ENCODE results near the gene SPTBN1. TPM values are rescaled to one million over a fixed set of nuclear protein-coding genes. Genes with fewer than 3 reads are reported as not detected.
A peak's percentile ranks its signal among the peaks of the same experiment; 100 is the strongest.

The SPTBN1 gene
- total and polyA plus RNA-seq, 9 donors, result 108 to 314 (median 232) TPM

DNA sequence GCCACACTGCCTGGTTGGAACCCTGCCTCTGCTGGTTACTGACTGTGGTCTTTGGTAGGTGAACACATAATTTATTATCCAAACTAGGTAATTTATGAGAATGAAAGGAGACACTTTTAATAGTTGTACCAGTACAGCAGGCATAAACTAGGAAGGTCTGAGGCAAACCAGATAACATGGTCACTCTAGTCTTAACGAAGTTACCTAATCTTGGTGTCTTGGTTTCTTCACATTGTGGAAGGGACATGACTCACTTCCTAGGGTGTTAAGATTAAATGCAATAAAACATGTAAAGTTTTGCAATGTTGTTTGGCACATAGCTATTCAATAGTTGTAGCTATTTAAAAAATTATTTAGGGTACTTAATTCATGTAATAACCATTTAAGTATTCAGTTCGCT lies 23.3 kb downstream of the SPTBN1 start:
- Histone ChIP-seq H3K9me3 (no peaks in the 10 kb centered on the region), H3K27me3 (no peaks in the 10 kb centered on the region), H3K4me1 (ENCODE audit: insufficient read depth) (peaks cover 32% of the 10 kb centered on the region), H3K36me3 (no peaks in the 10 kb centered on the region), H3K4me3 (no peak overlapping the region), H3K27ac (no peak overlapping the region)
- intact Hi-C loops (cut with DNase I), result no loop called here
- 62 to 70% (median 69%) methylated on average over 2 of the region's 2 CpGs for WGBS, 3 donors
- TF ChIP-seq POLR2A (IDR thresholded peaks at IDR 0.05) (no peak), EP300 (IDR thresholded peaks at IDR 0.05) (no peak)
- TF ChIP-seq, protein P1, sequence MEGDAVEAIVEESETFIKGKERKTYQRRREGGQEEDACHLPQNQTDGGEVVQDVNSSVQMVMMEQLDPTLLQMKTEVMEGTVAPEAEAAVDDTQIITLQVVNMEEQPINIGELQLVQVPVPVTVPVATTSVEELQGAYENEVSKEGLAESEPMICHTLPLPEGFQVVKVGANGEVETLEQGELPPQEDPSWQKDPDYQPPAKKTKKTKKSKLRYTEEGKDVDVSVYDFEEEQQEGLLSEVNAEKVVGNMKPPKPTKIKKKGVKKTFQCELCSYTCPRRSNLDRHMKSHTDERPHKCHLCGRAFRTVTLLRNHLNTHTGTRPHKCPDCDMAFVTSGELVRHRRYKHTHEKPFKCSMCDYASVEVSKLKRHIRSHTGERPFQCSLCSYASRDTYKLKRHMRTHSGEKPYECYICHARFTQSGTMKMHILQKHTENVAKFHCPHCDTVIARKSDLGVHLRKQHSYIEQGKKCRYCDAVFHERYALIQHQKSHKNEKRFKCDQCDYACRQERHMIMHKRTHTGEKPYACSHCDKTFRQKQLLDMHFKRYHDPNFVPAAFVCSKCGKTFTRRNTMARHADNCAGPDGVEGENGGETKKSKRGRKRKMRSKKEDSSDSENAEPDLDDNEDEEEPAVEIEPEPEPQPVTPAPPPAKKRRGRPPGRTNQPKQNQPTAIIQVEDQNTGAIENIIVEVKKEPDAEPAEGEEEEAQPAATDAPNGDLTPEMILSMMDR (IDR thresholded peaks at IDR 0.05), result no peak
- DNase-seq, result no peak

DNA sequence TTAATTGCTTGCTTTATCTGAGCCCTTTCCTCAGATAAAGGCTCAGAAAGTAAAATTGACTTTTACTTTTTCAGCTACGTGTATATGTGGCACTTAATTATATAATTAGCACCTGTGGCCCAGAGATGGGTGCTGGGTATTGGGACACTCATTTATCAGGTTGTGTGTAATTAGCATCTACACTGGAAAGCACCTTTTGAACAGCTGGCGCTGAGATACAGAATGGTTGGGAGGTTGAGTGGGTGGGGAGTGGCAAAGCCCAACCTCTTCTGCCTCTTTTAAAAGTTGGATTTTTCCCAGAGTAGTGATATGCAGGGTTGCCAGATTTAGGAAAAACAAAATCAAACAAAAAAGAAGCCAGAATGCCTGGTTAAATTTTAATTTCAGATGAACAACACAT lies 23.9 kb downstream of the SPTBN1 start:
- no peaks in the 10 kb centered on the region for H3K36me3 ChIP-seq
- H3K9me3 ChIP-seq, result no peaks in the 10 kb centered on the region
- no peak overlapping the region for H3K4me3 ChIP-seq
- peaks cover 31% of the 10 kb centered on the region for H3K4me1 ChIP-seq (ENCODE audit: insufficient read depth)
- no peak for DNase-seq
- intact Hi-C loops (cut with DNase I), result no loop called here
- H3K27me3 ChIP-seq, result no peaks in the 10 kb centered on the region
- TF ChIP-seq EP300 (IDR thresholded peaks at IDR 0.05) (no peak), POLR2A (IDR thresholded peaks at IDR 0.05) (no peak)
- TF ChIP-seq, protein P1 (IDR thresholded peaks at IDR 0.05), result no peak
- 51 to 67% (median 59%) methylated on average over 2 of the region's 2 CpGs for WGBS, 3 donors
- H3K27ac ChIP-seq, result no peak overlapping the region

- TF ChIP-seq, protein P1 (IDR thresholded peaks at IDR 0.05), result no peak
- TF ChIP-seq EP300 (IDR thresholded peaks at IDR 0.05), result no peak
- no peak for TF ChIP-seq POLR2A (IDR thresholded peaks at IDR 0.05)
- DNase-seq, result no peak
- 67 to 87% (median 77%) methylated on average over 3 of the region's 3 CpGs for WGBS, 3 donors
- Histone ChIP-seq H3K4me3 (no peak overlapping the region), H3K27me3 (no peaks in the 10 kb centered on the region), H3K36me3 (no peaks in the 10 kb centered on the region), H3K27ac (no peak overlapping the region), H3K4me1 (ENCODE audit: insufficient read depth) (peaks cover 25% of the 10 kb centered on the region), H3K9me3 (no peaks in the 10 kb centered on the region)
- intact Hi-C loops (cut with DNase I), result no loop called here
These were observed 25.6 kb downstream of the SPTBN1 start for GRCh38 chr2:54481686-54482085.

DNA sequence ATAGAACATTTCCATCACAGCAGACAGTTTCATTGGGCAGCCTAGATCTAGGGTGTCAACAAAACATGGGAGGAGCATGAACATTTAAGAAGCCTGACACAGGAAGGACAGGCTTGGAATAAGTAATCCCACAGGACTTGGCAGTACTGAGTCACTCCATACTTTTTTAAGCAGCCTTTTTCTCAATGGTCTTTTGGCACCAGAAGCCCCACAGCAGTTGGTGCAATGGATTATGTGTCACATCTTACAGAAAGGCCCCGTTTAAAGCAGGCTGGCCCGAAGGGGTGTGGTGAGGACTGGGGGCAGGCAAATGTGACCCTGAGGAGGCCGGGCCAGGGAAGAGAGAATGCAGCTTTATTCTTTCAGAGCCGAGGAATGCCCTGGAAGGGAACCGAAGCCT lies 26.6 kb downstream of the SPTBN1 start:
- H3K4me3 ChIP-seq, result no peak overlapping the region
- no peaks in the 10 kb centered on the region for H3K27me3 ChIP-seq
- intact Hi-C loops (cut with DNase I), result no loop called here
- H3K9me3 ChIP-seq, result no peaks in the 10 kb centered on the region
- peaks cover 23% of the 10 kb centered on the region for H3K4me1 ChIP-seq (ENCODE audit: insufficient read depth)
- peak overlapping the region in 1 of 2 donors; percentile 11 for H3K27ac ChIP-seq
- H3K36me3 ChIP-seq, result no peaks in the 10 kb centered on the region
- 22 to 25% (median 24%) methylated on average over 5 of the region's 5 CpGs for WGBS, 3 donors
- peak in 1 of 5 donors; percentile 43 for DNase-seq
- TF ChIP-seq POLR2A (IDR thresholded peaks at IDR 0.05) (no peak), EP300 (IDR thresholded peaks at IDR 0.05) (no peak)
- TF ChIP-seq, protein P1 (IDR thresholded peaks at IDR 0.05), result no peak

Data from ovary (tissue), 9 donors.